Activated naive CD4-positive, alpha-beta T cell treated with Interleukin-2 at 50 U/mL for 16 hours (primary cell): ENCODE results near the gene BCL6B.

Experiments used
- DNase-seq: peaks from one replicate; pipeline ENCODE4 v3.0.0-alpha.2; 2020

BCL6B gene

GRCh38 chr17:7064261-7064660, 41.4 kb downstream of the BCL6B start:
- no peak for DNase-seq

GRCh38 chr17:7067198-7067597, 44.3 kb downstream of the BCL6B start:
- DNase-seq = no peak

DNA sequence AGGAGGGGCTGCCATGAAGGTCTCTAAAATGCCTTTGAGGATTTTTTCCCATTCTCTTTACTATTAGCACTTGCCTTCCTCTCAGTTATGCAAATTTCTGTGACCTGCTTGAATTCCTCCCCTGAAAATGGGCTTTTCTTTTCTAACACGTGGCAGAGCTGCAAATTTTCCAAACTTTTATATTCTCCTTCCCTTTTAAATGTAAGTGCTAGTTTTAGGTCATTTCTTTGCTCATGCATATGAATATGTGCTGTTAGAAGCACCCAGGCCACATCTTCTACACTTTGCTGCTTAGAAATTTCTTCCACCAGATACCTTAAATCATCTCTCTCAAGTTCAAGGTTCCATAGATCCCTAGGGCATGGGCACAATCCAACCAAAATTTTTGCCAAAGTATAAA, 45.4 kb downstream of the BCL6B start:
- DNase-seq = no peak

DNA sequence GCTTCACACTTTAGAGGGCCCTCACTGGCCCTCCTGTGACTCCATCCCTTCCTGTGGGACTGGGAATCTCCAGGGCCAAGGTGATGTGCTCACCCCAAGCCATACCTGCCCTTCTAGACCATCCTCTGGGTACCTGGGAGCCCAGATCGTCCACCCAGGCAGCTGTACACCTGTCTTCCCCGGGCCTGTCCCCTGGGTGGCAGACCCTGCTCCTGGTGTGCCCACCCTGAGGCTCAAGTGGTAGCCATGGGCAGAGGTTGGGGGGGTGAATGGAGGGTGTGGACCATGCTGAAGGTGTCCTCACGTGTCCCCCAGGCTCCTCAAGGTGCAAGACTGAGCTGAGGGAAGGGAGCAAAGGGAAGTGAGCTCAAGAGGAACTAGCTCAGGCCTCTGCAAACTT, 47.9 kb downstream of the BCL6B start:
- DNase-seq = no peak

DNA sequence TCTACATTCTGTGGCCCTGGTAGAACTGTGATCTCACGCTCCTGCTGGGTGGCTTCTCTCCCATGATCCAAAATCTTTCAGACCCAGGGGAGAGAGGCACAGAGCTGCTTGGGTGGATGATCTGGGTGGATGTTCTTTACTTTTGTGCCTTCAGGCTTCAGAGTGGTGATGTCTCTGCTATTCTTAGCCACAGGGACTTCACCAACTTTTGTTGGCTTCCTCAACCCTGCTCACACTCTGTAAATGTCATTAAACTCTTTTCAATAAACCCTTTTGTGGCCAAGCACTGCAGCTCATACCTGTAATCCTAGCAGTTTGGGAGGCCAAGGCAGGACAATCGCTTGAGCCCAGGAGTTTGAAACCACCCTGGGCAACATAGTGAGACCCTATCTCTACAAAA, 49.6 kb downstream of the BCL6B start:
- DNase-seq = no peak

- no peak for DNase-seq
These were observed 52.1 kb downstream of the BCL6B start for GRCh38 chr17:7074931-7075330.

DNA sequence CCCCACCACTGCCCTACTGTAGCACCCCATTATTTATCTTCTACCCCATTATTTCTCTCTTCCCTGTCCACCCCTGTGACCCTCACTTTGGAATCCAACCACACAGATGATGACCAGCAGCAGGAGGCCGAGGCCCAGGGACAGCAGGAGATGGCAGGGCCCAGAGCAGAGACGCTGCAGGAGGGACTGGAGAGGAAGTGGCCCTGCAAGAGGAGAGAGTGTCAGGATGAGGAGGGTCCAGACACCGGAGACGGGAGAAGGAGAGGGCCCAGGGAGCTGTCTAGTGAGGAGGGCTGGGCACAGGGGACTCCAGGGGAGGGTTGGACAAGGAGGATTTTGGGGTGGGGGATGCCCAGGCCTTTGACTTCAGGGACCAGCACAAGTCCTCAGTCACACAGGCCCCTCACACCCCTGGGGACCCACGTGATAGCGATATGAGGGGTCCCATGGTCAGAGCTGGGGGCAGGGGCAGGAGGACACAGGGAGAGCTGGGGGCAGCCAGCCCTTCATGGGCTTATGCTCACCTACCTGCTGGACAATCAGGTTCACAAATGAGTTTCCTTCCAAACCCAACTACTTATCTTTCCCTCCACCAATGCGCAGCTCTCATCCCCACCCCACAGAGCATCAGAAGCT, 55.2 kb downstream of the BCL6B start:
- DNase-seq = no peak

DNA sequence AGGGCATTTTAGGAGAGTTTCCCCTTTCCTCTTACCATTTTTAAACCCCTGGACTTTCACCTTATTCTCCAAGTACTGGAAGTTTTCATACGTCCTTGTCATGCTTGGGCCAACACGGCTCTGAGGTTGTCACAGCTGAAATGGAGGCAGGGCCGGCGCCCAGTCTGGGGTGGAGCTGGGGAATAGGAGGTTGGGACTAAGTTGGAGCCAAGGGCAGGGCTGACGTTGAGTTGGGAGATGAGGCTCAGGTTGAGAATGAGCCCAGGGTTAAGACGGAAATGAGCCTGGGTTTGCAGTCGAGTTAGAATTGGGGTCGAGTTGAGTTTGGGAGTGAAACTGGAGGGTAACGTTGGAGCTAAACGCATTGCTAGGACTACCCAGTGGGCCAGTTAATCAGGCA, 55.9 kb downstream of the BCL6B start:
- no peak for DNase-seq
